H7 (cell line): ENCODE measurements around the gene MPIG6B. TPM values are rescaled to one million over a fixed set of nuclear protein-coding genes. Genes with fewer than 3 reads are reported as not detected.

Experiments used
- DNase-seq: peaks from one replicate; pipeline ENCODE4 v3.0.0; 2012
- H3K27me3 ChIP-seq: 2 replicates; pipeline ENCODE4 v1.6.0; 2011; ENCODE audit warnings: mild to moderate bottlenecking, low read length; ENCODE audit not compliant: control insufficient read depth, insufficient read depth
- H3K36me3 ChIP-seq: replicated peaks from 2 replicates; pipeline ENCODE4 v1.5.1; 2011; ENCODE audit warnings: low read length; ENCODE audit not compliant: control insufficient read depth, insufficient read depth
- H3K4me3 ChIP-seq: 2 replicates; pipeline ENCODE4 v1.5.1; 2011; ENCODE audit warnings: low read depth, mild to moderate bottlenecking, control low read depth, low read length, moderate library complexity; ENCODE audit not compliant: insufficient read depth
- total RNA-seq: library from RNA; depleted of rRNA; stranded (reverse); fragments of >200 nt; shearing (Covaris generic); gene quantifications from 2 replicates; pipeline ENCODE4 v1.2.3, GENCODE V29; 2014

The MPIG6B gene
- total RNA-seq, 1 experiment from 2014 or later = not detected

GRCh38 chr6:31758281-31758680 lies 35.1 kb downstream of the MPIG6B start:
- DNase-seq = no peak

GRCh38 chr6:31760790-31761189 lies 37.6 kb downstream of the MPIG6B start:
- H3K27me3 ChIP-seq = no peaks in the 10 kb centered on the region; the same call in 1 of the 2 replicates
- DNase-seq = no peak
- peaks cover 22% of the 10 kb centered on the region for H3K36me3 ChIP-seq
- H3K4me3 ChIP-seq = no peak overlapping the region

More at GRCh38 chr6:31758281-31758680, 35.1 kb downstream of the MPIG6B start:
- no peaks in the 10 kb centered on the region for H3K27me3 ChIP-seq
- H3K36me3 ChIP-seq = peaks cover 19% of the 10 kb centered on the region
- H3K4me3 ChIP-seq = no peak overlapping the region

- DNase-seq = no peak
- H3K27me3 ChIP-seq = no peaks in the 10 kb centered on the region; the same call in 1 of the 2 replicates
- H3K4me3 ChIP-seq = no peak overlapping the region
- peaks cover 22% of the 10 kb centered on the region for H3K36me3 ChIP-seq
These were observed 38.2 kb downstream of the MPIG6B start for GRCh38 chr6:31761343-31761742.

GRCh38 chr6:31762356-31762755 lies 39.2 kb downstream of the MPIG6B start, which contains the start of gene SAPCD1:
SAPCD1 (plus strand) TSS chr6:31762656; CDS start chr6:31763055, 399 bp downstream.
- Histone ChIP-seq H3K4me3 (no peak within 1 kb of the TSS), H3K36me3 (peaks cover 22% of the 10 kb centered on the region)

GRCh38 chr6:31762878-31763618 lies 39.9 kb downstream of the MPIG6B start:
- Histone ChIP-seq H3K4me3 (no peak overlapping the region), H3K36me3 (peaks cover 22% of the 10 kb centered on the region)

More at GRCh38 chr6:31762356-31762755, 39.2 kb downstream of the MPIG6B start, which contains the start of gene SAPCD1:
- DNase-seq = peak; percentile 15
- H3K27me3 ChIP-seq = no peaks in the 10 kb centered on the region; the same call in 1 of the 2 replicates

GRCh38 chr6:31763619-31763940 lies 40.4 kb downstream of the MPIG6B start:
- no peak overlapping the region for H3K4me3 ChIP-seq
- H3K36me3 ChIP-seq = peaks cover 22% of the 10 kb centered on the region
- DNase-seq = peak; percentile 78
- no peaks in the 10 kb centered on the region; the same call in 1 of the 2 replicates for H3K27me3 ChIP-seq

More at GRCh38 chr6:31762878-31763618, 39.9 kb downstream of the MPIG6B start:
- DNase-seq = peak; percentile 43
- no peaks in the 10 kb centered on the region; the same call in 1 of the 2 replicates for H3K27me3 ChIP-seq

GRCh38 chr6:31764198-31764597 lies 41.0 kb downstream of the MPIG6B start:
- no peaks in the 10 kb centered on the region; the same call in 1 of the 2 replicates for H3K27me3 ChIP-seq
- no peak overlapping the region for H3K4me3 ChIP-seq
- peaks cover 21% of the 10 kb centered on the region for H3K36me3 ChIP-seq
- DNase-seq = peak; percentile 40

GRCh38 chr6:31765559-31765909 lies 42.4 kb downstream of the MPIG6B start:
- no peaks in the 10 kb centered on the region; the same call in 1 of the 2 replicates for H3K27me3 ChIP-seq
- H3K4me3 ChIP-seq = no peak overlapping the region
- H3K36me3 ChIP-seq = peaks cover 15% of the 10 kb centered on the region
- DNase-seq = no peak

GRCh38 chr6:31765910-31766794 lies 43.0 kb downstream of the MPIG6B start:
- peaks cover 11% of the 10 kb centered on the region for H3K36me3 ChIP-seq
- peak overlapping the region; percentile 48 for H3K4me3 ChIP-seq
- DNase-seq = peak; percentile 95
- H3K27me3 ChIP-seq = no peaks in the 10 kb centered on the region; the same call in 1 of the 2 replicates

- Histone ChIP-seq H3K36me3 (peaks cover 3% of the 10 kb centered on the region), H3K27me3 (no peaks in the 10 kb centered on the region; the same call in 1 of the 2 replicates), H3K4me3 (no peak overlapping the region)
- peak; percentile 53 for DNase-seq
These were observed 44.0 kb downstream of the MPIG6B start for GRCh38 chr6:31767096-31767645.

- H3K36me3 ChIP-seq = peaks cover 3% of the 10 kb centered on the region
- H3K4me3 ChIP-seq = no peak overlapping the region
- peak; percentile 17 for DNase-seq
- H3K27me3 ChIP-seq = no peaks in the 10 kb centered on the region; the same call in 1 of the 2 replicates
These were observed 45.4 kb downstream of the MPIG6B start for GRCh38 chr6:31768363-31769257.

GRCh38 chr6:31769684-31770371 lies 46.7 kb downstream of the MPIG6B start:
- DNase-seq = peak; percentile 98
- Histone ChIP-seq H3K4me3 (no peak overlapping the region), H3K27me3 (no peaks in the 10 kb centered on the region; the same call in 1 of the 2 replicates), H3K36me3 (no peaks in the 10 kb centered on the region)

GRCh38 chr6:31770860-31771259 lies 47.7 kb downstream of the MPIG6B start:
- Histone ChIP-seq H3K27me3 (no peaks in the 10 kb centered on the region; the same call in 1 of the 2 replicates), H3K36me3 (no peaks in the 10 kb centered on the region), H3K4me3 (no peak overlapping the region)
- peak; percentile 15 for DNase-seq
